Measurements from ENCODE around the gene COL6A1. TPM values are rescaled to one million over a fixed set of nuclear protein-coding genes. Genes with fewer than 3 reads are reported as not detected.
A peak's percentile ranks its signal among the peaks of the same experiment; 100 is the strongest.

COL6A1 gene
- polyA plus RNA-seq, 1 donor, result 205 TPM

DNA sequence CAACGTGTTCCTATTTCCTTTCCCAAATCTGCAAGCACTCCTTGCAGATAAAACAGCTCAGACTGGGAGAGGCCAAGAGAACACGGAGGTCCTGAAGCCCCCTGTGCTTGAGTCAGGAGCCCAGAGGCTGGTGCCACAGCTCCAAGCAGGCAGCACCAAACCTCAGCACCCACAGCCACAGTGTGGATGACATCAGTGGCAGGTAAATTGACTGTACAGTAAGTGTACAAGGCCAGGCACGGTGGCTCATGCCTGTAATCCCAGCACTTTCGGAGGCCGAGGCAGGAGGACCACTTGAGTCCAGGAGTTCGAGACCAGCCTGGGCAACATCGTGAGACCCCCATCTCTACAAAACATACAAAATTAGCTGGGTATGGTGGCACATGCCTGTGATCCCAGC, 1.9 kb upstream of the COL6A1 start:
- DNase-seq, result no peak

DNA sequence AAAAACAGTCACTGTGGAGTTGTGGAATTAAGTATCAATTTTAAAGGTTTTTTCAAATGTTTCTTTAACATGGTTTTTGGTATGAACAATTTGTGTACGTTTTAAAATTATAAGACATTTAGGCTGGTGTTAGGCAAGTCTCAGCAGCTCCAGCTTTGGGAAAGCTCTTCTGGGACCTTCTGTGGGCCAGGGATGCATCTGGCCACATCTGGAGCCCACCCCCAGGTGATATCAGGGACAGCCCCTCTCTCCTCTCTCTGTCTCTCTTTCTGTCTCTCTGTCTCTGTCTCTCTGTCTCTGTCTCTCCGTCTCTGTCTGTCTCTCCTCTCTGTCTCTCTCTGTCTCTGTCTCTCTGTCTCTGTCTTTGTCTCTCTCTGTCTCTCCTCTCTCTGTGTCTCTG, 1.3 kb upstream of the COL6A1 start:
- no peak for DNase-seq

DNA sequence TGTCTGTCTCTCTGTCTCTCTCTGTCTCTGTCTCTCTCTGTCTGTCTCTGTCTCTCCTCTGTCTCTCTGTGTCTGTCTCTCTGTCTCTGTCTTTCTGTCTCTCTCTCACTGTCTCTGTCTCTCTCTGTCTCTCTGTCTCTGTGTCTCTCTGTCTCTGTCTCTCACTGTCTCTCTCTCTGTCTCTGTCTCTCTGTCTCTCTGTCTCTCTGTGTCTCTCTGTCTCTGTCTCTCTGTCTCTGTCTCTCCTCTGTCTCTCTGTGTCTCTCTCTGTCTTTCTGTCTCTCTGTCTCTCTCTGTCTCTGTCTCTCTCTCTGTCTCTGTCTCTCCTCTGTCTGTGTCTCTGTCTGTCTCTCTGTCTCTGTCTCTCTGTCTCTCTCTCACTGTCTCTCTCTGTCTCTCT, 873 bp upstream of the COL6A1 start:
- DNase-seq, result no peak

DNA sequence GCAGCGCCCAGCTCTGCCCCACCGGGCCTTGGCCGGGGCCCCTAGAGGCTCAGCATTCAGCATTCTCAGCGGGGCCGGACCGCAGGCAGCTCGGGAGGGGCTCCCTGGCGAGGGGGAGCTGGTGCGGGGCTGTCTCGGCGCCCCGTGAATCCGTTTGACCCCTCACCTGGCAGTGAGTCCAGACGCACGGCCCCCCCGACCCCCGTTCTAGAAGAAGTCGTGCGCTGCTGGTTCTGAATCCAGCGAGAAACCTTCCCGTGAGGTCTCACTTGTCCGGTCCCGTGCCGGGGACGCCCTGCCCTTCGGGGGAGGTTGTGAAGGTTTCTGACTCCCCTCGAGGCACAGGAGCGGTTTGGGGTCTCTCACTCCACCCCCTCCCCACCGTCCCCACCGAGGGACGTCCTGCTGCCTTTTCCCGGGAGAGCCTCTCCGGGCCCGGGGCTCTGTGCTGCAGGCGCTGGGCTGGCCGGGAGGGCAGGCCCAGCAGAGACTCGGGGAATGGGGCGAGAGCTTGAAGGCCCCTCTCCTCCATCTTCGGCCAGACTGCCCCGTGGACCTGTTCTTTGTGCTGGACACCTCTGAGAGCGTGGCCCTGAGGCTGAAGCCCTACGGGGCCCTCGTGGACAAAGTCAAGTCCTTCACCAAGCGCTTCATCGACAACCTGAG, 655 bp downstream of the COL6A1 start:
- peak; percentile 20 for DNase-seq

DNA sequence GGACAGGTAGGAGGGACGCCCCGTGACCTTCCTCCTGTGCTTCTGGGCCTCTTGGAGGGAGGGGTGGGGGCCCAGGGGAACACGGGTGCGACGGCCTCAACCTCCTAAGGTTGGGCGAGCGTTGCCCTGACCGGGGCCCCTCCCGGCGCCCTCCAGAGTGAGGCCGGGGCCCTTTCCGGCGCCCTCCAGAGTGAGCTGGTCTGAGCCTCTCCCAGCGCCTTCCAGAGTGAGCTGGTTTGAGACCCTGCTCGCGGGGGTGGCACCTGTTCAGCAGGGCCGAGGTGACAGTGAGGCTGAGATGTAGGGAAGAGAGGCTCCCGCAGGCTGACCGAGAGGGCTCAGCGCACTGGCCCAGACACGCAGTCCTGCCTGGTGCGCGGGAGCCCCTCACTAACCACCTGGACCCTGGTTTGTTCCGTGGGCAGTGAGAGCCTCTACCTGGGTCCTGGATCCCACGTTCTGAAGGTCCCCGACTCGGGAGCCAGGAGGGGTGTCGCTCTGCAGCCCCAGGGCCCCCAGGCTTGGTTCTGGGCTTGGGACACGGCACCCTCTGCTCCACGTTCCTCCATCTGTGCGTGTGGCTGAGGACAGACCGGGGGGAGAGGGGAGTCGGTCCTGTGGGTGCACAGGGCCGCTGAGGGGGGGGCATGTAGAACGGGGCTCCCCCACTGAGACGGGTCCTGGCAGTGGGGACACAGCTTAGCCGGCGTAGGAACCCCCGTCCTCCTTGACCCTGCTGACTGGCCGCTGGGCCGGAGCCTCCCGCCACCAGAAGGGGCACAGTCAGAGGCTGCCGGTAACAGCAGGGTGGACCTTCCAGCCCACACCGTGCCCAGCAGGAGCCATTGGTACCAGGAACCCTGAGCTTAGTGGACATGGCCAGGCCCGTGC, 1.4 kb downstream of the COL6A1 start:
- DNase-seq, result peak; percentile 26

DNA sequence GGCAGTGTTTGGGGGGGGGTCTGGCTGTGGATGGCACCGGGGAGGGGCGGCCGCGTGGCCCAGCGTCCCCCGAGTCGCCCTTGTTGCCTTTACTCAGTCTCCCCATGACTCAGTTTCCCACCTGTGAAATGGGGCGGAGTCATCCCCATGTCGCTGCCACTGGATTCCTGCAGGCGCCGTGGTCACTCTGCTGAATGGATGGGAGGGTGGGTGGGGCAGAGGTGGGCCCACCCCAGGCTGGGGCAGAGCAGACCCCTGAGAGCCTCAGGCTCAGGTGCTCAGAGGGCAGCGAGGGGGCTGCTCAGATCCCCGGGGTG, 2.0 kb downstream of the COL6A1 start:
- no peak for DNase-seq

DNA sequence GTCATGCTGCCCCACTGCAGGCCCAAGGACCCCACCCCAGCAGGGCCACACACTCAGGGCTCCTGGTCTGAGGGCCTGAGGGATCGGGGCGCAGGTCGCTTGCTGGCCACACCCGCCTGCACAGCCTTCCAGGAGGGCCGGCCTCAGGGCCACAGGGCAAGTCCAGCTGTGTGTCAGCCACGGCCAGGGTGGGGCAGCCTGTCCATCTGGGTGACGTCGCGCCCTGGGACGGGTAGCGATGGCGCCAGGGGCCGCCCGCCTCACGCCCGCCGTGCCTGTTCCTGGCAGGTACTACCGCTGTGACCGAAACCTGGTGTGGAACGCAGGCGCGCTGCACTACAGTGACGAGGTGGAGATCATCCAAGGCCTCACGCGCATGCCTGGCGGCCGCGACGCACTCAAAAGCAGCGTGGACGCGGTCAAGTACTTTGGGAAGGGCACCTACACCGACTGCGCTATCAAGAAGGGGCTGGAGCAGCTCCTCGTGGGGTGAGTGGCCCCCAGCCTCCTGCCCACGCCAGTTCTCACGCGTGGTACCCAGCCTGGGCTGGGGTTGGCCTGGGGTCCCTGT, 2.5 kb downstream of the COL6A1 start:
- no peak for DNase-seq

DNA sequence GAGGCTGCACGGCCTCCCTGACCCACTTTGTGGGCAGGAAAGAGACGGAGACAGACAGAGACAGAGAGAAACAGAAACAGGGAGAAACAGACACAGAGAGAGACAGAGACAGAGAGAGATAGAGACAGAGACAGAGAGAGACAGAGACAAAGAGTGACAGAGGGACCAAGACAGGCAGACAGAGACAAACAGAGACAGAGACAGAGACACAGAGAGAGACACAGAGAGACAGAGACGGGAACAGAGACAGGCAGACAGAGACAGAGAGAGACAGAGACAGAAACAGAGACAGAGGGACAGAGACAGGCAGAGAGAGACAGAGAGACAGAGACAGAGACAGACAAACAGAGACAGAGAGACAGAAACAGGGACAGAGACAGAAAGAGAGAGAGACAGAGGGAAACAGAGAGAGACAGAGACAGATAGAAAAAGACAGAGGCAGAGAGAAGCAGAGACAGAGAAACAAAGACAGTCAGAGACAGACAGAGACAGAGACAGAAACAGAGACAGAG, 3.1 kb downstream of the COL6A1 start:
- no peak for DNase-seq

DNA sequence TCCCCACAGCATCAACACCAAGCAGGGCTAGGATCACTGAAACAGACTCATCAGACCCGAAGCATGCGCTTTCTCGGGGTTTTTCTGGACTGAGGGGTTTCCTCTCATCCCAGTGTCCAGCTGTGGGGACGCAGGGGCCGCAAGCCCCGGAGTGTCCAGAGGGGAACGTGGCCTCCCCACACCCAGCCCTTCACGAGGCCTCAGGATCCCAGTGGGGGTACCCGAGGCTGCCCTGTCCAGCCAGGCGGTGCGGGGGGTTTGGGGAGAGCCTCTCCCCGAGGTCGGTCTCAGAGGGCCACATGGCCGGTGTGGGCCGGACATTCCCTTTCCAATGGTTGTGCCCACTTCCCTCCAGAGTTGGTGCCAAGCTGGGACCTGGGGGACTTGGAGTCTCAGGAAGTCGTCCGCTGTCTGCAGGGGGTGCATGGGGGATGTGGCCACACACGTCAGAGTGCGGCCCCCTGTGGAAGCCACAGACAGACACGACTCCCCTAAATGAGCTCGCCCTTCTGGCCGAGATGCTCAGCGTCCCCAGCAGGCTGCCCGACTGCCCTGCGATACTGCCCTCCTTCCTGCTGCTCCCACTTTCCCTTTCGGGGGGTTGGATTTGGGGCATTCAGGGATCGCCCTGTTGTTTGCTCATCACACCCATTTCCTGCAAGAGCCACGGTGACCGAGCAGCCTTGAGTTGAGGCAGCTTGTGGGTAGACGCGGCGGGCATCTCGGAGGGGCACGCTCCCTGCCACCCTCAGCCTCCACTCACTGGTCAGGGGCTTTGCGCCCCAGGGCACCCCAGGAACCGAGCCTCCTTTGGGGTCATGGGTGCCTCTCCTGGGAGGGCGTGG, 4.1 kb downstream of the COL6A1 start:
- no peak for DNase-seq

DNA sequence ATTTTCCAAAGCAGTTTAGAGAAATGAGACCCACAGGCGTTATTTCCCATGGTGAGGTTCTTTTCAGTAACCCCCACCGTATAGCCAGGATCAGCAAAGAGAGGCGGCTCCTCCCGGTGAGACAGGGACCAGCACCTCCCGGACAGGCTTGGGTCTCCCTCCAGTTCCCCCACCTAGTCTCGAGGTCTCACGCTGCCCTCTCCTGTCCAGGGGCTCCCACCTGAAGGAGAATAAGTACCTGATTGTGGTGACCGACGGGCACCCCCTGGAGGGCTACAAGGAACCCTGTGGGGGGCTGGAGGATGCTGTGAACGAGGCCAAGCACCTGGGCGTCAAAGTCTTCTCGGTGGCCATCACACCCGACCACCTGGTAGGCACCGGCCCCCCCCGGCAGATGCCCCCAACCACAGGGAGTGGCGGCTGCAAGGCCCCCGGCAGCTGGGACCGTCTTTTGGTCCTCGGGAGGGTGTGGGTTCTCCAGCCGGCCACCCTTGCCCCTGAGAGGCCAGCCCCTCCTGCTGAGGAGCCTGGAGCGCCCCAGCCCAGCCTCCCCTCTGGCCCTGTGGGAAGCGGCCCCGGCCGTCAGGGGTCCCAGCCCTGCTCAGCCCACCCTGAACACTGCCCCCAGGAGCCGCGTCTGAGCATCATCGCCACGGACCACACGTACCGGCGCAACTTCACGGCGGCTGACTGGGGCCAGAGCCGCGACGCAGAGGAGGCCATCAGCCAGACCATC, 4.9 kb downstream of the COL6A1 start:
- DNase-seq, result no peak

DNA sequence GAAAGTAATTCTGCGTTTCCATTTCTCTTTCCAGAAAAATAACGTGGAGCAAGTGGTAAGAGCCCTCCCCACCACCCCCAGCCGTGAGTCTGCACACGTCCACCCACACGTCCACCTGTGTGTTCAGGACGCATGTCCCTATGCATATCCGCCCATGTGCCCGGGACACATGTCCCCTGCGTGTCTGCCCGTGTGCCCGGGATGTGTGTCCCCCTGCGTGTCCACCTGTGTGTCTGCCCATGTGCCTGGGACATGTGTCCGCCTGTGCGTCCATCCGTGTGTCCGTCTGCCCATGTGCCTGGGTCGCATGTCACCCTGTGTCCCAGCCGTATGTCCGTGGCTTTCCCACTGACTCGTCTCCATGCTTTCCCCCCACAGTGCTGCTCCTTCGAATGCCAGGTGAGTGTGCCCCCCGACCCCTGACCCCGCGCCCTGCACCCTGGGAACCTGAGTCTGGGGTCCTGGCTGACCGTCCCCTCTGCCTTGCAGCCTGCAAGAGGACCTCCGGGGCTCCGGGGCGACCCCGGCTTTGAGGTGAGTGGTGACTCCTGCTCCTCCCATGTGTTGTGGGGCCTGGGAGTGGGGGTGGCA, 5.6 kb downstream of the COL6A1 start:
- no peak for DNase-seq

DNA sequence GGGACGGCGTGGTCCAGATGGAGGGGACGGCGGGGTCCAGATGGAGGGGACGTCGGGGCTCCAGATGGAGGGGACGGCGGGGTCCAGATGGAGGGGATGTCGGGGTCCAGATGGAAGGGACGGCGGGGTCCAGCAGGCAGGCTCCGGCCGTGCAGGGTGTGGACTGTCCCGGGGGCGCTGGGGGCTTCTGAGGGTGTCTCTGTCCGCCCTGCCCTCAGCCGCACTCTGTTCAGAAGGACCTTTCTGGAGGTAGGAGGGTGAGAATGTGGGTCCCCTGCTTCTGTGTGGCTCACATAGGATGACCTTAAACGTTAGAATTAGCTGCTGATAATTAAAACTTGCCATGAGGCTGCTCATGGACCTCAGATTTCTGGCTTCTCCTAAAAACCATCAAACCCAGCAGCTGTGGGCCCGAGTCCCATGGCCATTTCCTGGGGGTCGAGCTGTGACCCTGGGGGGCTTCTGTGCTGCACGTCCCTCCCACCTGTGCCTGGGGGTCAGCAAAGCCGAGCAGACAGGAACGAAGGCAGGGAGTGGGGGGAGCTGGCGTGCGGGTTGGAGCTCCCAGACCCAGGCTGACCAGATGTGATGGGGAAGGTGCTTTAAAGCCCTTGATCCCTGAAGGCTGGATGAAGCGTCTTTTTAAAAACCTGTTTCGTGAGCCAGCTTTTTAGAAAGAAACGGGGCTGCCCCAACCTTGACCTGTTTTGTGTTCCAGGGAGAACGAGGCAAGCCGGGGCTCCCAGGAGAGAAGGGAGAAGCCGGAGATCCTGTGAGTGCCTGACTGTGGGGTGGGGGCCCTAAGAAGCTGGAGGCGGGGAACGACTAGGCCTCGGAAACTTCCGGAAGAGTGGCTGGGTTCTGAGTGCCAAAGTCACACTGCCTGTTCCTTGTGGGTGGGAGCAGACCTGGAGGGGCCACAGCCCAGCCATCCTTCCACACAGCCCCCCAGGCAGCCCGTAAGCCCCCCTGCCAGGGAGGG, 7.1 kb downstream of the COL6A1 start:
- no peak for DNase-seq

DNA sequence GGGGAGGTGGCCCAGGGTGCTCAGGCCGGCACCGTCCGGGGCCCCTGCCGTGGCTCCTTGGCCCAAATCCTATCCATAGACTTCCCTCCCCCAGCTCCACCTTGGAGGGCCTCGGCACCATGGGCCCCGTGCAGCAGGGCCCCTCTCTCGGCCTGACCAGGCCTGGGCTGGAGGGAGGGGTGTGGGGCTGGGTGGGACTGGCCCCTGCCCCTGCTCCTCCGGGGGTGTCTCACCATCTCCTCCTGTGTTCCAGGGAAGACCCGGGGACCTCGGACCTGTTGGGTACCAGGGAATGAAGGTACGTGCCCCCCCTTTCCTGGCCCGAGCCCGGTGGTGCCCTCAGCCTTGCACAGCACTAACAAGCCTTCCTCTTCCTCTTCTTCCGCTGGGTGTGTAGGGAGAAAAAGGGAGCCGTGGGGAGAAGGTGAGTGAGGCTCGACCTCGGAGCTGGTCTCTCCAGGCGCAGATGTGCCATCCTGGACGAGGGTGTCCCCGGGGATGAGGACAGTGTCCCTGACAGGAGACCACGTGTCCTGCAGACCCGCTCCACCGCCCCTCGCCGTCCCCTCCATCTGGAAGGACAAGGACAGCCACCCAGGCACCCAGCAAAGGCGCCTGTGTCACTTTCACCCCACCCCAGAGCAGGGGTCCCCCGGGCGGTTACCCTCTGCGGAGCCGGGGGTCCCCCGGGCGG, 7.9 kb downstream of the COL6A1 start:
- no peak for DNase-seq

DNA sequence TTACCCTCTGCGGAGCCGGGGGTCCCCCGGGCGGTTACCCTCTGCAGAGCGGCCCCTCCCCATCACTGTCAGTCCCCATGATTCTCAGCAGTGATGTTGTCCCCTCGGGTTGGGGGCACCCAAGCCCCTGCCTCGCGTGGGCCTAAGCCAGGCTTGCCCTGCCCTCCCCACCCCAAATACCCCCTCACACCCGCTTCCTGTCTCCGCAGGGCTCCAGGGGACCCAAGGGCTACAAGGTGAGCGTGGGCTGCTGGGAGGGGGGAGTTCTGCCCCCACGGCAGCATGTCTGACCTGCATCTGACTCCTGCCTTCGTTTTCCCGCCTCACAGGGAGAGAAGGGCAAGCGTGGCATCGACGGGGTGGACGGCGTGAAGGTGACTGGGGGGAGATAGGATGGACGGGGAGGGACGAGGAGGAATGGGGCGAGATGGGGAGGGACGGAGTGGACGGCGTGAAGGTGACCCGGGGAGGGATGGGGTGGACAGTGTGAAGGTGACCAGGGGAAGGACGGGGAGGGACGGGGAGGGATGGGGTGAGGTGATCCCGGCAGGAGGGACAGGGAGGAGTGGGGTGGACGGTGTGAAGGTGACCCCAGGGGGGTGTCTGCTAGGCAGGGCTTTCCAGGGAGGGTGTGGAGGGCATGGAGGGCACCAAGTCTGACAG, 8.6 kb downstream of the COL6A1 start:
- DNase-seq, result no peak

DNA sequence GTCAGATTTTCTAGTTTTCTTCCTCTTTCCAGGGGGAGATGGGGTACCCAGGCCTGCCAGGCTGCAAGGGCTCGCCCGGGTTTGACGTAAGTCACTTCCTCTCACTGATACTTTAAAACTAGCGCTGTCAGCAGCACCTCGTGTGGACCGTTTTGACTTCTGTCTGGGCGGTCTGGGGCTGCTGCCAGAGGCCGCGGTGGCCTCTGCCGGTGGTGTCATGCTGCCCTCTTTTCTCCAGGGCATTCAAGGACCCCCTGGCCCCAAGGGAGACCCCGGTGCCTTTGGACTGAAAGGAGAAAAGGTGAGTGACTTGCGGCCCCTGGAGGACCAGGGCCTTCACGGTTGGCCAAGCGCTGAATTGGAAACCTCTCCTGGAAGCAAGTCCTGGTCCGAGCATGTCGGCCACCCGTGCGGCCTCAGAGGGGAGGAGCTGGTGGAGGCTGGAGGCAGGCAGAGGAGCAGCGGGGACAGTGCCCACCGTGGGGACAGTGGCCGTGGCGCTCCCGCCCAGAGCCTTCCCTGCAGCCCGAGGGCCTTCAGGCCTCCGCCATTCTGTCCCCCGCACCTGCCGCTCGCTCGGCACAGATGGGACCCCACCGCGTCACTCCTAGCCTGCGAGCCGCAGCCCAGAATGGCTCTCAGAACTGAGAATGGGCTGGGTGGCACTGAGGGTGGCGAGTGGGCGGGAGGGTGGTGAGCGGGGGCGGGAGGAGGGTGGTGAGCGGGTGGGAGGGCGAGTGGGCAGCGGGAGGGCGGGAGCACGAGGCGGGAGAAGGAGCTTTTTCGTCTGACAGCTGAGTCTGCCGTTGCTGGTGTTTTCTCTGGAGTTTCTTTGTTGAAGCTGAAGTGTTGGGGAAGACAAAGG, 9.4 kb downstream of the COL6A1 start:
- no peak for DNase-seq

DNA sequence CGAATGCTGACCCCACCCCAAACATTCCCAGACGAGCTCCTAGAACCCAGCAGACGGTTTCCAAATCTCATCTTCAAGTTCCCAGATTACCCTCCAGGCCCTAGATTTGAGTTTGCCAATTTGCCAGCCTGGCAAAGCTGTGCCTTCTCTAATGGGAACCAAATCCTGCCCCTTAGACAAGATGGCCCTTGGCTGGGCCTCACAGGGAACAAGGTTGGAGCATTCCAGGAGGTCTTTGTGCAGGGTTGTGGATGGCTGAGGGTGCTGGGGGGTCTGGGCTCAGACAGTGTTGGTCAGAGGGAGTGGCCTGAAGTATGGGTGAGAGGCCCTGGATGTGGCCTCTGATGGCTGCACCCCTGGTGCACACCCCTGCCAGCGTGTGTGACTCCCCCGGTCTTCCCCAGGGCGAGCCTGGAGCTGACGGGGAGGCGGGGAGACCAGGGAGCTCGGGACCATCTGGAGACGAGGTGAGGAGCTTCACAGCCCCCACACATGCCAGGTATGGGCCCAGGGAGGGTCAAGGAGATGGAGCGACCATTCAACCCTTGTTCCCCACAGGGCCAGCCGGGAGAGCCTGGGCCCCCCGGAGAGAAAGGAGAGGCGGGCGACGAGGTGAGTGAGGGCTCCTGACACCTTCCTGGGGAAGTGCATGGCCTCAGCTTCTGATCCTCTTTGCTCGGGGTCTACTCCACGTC, 10.2 kb downstream of the COL6A1 start:
- no peak for DNase-seq

Measured in left kidney (tissue), 2 donors.